Measurements from ENCODE around the gene BCAT1. TPM values are rescaled to one million over a fixed set of nuclear protein-coding genes. Genes with fewer than 3 reads are reported as not detected.

BCAT1 gene
- total and polyA plus RNA-seq, 2 donors (not counting 1 experiment from before 2014, with no cell fraction given): 0.33 to 9.6 TPM

- no peaks in the 10 kb centered on the region for H4K20me1 ChIP-seq (ENCODE audit: control insufficient read depth, insufficient read depth, low read length, poor library complexity, severe bottlenecking)
- TF ChIP-seq CTCF (IDR thresholded peaks at IDR 0.05) (no peak), EZH2 (IDR thresholded peaks at IDR 0.05; ENCODE audit: borderline replicate concordance, insufficient read depth, low read depth, low read length, poor library complexity, severe bottlenecking) (no peak)
- no peak overlapping the region for H2AFZ ChIP-seq (ENCODE audit: insufficient read depth, low read depth, low read length, poor library complexity, severe bottlenecking)
- Mint-ChIP-seq H3K4me3 (no peak overlapping the region), H3K27me3 (no peaks in the 10 kb centered on the region), H3K9me3 (ENCODE audit: insufficient read depth) (no peaks in the 10 kb centered on the region), H3K4me1 (peaks cover 19% of the 10 kb centered on the region), H3K27ac (no peak overlapping the region)
- no peaks in the 10 kb centered on the region for H3K36me3 ChIP-seq (replicated peaks in 1 of 2; ENCODE audit: control extremely low read depth in 1 of 2, control insufficient read depth in 1 of 2, extremely low read depth in 1 of 2, insufficient read depth in 2 of 2, low read length in 1 of 2)
- no peak overlapping the region for H3K9ac ChIP-seq (ENCODE audit: low read length)
- ChIA-PET POLR2A (no interaction called here), CTCF (no interaction called here)
- H3K79me2 ChIP-seq (ENCODE audit: control insufficient read depth, insufficient read depth, low read length): no peaks in the 10 kb centered on the region
- intact Hi-C loops (cut with micrococcal nuclease): no loop called here
- no peak overlapping the region for H3K27ac ChIP-seq (ENCODE audit: low read length in 2 of 2)
- no peak overlapping the region for H3K4me3 ChIP-seq (ENCODE audit: control extremely low read depth in 1 of 5, extremely low read depth in 1 of 5, insufficient read depth in 1 of 5, low read depth in 2 of 5, low read length in 4 of 5)
- WGBS (ENCODE audit: insufficient coverage): 89% methylated on average over 3 of the region's 3 CpGs
- ATAC-seq (ENCODE audit: low read depth) (no peak), DNase-seq (no peak)
- H3K4me2 ChIP-seq (replicated peaks; ENCODE audit: low read depth, low read length, poor library complexity, severe bottlenecking): no peak overlapping the region
- H3K27me3 ChIP-seq (replicated peaks in 1 of 4; ENCODE audit: control extremely low read depth in 1 of 4, control insufficient read depth in 3 of 4, insufficient read depth in 4 of 4, low read length in 3 of 4): peaks cover 0 to 2% (median 0%) of the 10 kb centered on the region in 4 experiments
- H3K4me1 ChIP-seq (ENCODE audit: control insufficient read depth in 2 of 2, insufficient read depth in 2 of 2, low read length in 2 of 2): peaks cover 1 to 2% of the 10 kb centered on the region in 2 donors
- no peaks in the 10 kb centered on the region for H3K9me3 ChIP-seq (ENCODE audit: control extremely low read depth in 1 of 3, control insufficient read depth in 2 of 3, insufficient read depth in 1 of 3, low read length in 2 of 3)
These were observed 5.4 kb upstream of the BCAT1 start for GRCh38 chr12:24954261-24954660.

GRCh38 chr12:24952389-24952788 lies 3.5 kb upstream of the BCAT1 start:
- intact Hi-C loops (cut with micrococcal nuclease): no loop called here
- ATAC-seq (ENCODE audit: low read depth) (no peak), DNase-seq (no peak)
- Histone ChIP-seq H3K4me3 (ENCODE audit: control extremely low read depth in 1 of 5, extremely low read depth in 1 of 5, insufficient read depth in 1 of 5, low read depth in 2 of 5, low read length in 4 of 5) (no peak overlapping the region), H3K9ac (ENCODE audit: low read length) (no peak overlapping the region), H3K4me2 (replicated peaks; ENCODE audit: low read depth, low read length, poor library complexity, severe bottlenecking) (no peak overlapping the region), H3K27ac (ENCODE audit: low read length in 2 of 2) (no peak overlapping the region), H3K27me3 (replicated peaks in 1 of 4; ENCODE audit: control extremely low read depth in 1 of 4, control insufficient read depth in 3 of 4, insufficient read depth in 4 of 4, low read length in 3 of 4) (peaks cover 0 to 15% (median 7%) of the 10 kb centered on the region in 4 experiments), H3K9me3 (ENCODE audit: control extremely low read depth in 1 of 3, control insufficient read depth in 2 of 3, insufficient read depth in 1 of 3, low read length in 2 of 3) (no peaks in the 10 kb centered on the region), H3K79me2 (ENCODE audit: control insufficient read depth, insufficient read depth, low read length) (no peaks in the 10 kb centered on the region), H3K4me1 (ENCODE audit: control insufficient read depth in 2 of 2, insufficient read depth in 2 of 2, low read length in 2 of 2) (peaks cover 13 to 15% of the 10 kb centered on the region in 2 donors), H2AFZ (ENCODE audit: insufficient read depth, low read depth, low read length, poor library complexity, severe bottlenecking) (no peak overlapping the region), H3K36me3 (replicated peaks in 1 of 2; ENCODE audit: control extremely low read depth in 1 of 2, control insufficient read depth in 1 of 2, extremely low read depth in 1 of 2, insufficient read depth in 2 of 2, low read length in 1 of 2) (no peaks in the 10 kb centered on the region), H4K20me1 (ENCODE audit: control insufficient read depth, insufficient read depth, low read length, poor library complexity, severe bottlenecking) (no peaks in the 10 kb centered on the region)
- ChIA-PET POLR2A (interaction anchor here (0.6 kb wide), 1 partner anchor 8 kb away, joined by 5 read pairs; no protein-coding TSS in a partner anchor), CTCF (interaction anchor here (1.2 to 1.4 kb wide), 3 partner anchors 19 to 169 kb away, joined by 4 to 5 read pairs (median 4); no protein-coding TSS in a partner anchor)
- Mint-ChIP-seq H3K9me3 (ENCODE audit: insufficient read depth) (no peaks in the 10 kb centered on the region), H3K4me1 (peaks cover 37% of the 10 kb centered on the region), H3K27me3 (peaks cover 12% of the 10 kb centered on the region), H3K27ac (peak overlapping the region; percentile 46), H3K4me3 (no peak overlapping the region)
- WGBS (ENCODE audit: insufficient coverage): 43% methylated on average over 1 of the region's 1 CpG
- no peak for TF ChIP-seq CTCF (IDR thresholded peaks at IDR 0.05)
- TF ChIP-seq EZH2 (IDR thresholded peaks at IDR 0.05; ENCODE audit: borderline replicate concordance, insufficient read depth, low read depth, low read length, poor library complexity, severe bottlenecking): no peak

Measured in B cell (primary cell).